ENCODE data around the gene TMEM30A. TPM values are rescaled to one million over a fixed set of nuclear protein-coding genes. Genes with fewer than 3 reads are reported as not detected.

The TMEM30A gene
- total and polyA plus RNA-seq, 2 donors (not counting 3 experiments of a cell fraction or from before 2014, with no cell fraction given), result 42.2 to 197 TPM

DNA sequence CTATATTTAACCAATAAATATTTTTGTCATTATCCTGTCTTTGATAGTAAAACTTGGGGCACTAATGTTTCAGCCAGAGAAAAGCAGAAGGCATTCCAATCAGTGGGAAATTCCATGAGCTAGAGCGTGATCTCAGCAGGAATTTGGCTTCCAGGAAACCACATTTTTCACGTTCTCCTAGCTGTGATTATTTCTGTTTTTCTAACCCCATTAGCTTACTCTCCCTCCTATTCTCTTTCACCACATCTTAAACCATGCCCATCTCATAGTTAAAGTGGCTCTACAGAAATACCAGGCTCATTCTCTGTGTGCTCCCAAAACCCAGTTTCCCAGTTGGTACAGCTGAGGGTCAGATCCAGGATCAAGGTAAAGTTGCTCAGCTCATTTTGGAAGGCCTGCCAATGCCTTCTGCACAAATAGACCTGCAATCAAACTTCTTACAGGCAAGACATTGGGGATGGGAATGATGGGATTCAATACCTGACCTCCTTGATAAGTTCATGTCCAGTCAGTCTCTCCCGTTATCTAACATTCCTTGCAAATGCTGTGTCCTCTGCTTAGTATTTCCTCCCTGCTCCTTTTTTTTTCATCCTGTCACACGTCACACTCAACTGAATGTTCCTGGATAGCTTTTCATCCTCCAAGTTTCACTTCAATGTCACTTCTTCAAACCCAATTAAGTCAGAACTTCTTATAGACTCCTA is 33.1 kb upstream of the TMEM30A start:
- H3K27ac ChIP-seq (ENCODE audit: insufficient read depth, low read depth, low read length), result peak overlapping the region; percentile 13
- peak overlapping the region; percentile 21 for H3K4me2 ChIP-seq (ENCODE audit: insufficient read depth, low read length)
- ChIA-PET POLR2A (no interaction called here), CTCF (interaction anchor here (0.6 to 2.0 kb wide), 11 partner anchors 9 to 207 kb away, joined by 3 to 9 read pairs (median 3); no protein-coding TSS in a partner anchor)
- no peak for TF ChIP-seq POLR2A (IDR thresholded peaks at IDR 0.05; ENCODE audit: low read depth, low read length)
- TF ChIP-seq MYC (IDR thresholded peaks at IDR 0.05; ENCODE audit: low read depth, low read length), result no peak
- no peak for TF ChIP-seq GATA2 (IDR thresholded peaks at IDR 0.05; ENCODE audit: insufficient read depth, insufficient read length, low read depth, low read length)
- no peak for TF ChIP-seq POLR2AphosphoS5 (IDR thresholded peaks at IDR 0.05; ENCODE audit: insufficient read depth, low read depth, low read length)
- TF ChIP-seq MAX (IDR thresholded peaks at IDR 0.05; ENCODE audit: insufficient read depth, insufficient read length), result no peak
- no peak for TF ChIP-seq FOS (IDR thresholded peaks at IDR 0.05; ENCODE audit: borderline replicate concordance, insufficient read depth, low read length)
- TF ChIP-seq, protein P1, sequence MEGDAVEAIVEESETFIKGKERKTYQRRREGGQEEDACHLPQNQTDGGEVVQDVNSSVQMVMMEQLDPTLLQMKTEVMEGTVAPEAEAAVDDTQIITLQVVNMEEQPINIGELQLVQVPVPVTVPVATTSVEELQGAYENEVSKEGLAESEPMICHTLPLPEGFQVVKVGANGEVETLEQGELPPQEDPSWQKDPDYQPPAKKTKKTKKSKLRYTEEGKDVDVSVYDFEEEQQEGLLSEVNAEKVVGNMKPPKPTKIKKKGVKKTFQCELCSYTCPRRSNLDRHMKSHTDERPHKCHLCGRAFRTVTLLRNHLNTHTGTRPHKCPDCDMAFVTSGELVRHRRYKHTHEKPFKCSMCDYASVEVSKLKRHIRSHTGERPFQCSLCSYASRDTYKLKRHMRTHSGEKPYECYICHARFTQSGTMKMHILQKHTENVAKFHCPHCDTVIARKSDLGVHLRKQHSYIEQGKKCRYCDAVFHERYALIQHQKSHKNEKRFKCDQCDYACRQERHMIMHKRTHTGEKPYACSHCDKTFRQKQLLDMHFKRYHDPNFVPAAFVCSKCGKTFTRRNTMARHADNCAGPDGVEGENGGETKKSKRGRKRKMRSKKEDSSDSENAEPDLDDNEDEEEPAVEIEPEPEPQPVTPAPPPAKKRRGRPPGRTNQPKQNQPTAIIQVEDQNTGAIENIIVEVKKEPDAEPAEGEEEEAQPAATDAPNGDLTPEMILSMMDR (IDR thresholded peaks at IDR 0.05; ENCODE audit: extremely low read depth in 1 of 2, insufficient read depth in 1 of 2, low read depth in 1 of 2, low read length in 2 of 2), result no peak
- no peak for TF ChIP-seq EZH2 (IDR thresholded peaks at IDR 0.05; ENCODE audit: borderline replicate concordance, low read depth, low read length, severe bottlenecking)
- no peak for TF ChIP-seq JUN (IDR thresholded peaks at IDR 0.05; ENCODE audit: borderline replicate concordance, insufficient read depth, insufficient read length, low read depth)
- H3K4me1 ChIP-seq (ENCODE audit: control insufficient read depth, extremely low read depth, insufficient read depth, low read length), result peaks cover 10% of the 10 kb centered on the region
- H2AFZ ChIP-seq (ENCODE audit: low read depth, low read length), result peak overlapping the region; percentile 78
- no peak overlapping the region for H3K4me3 ChIP-seq (replicated peaks in 1 of 3; ENCODE audit: insufficient read depth in 1 of 3, low read depth in 1 of 3, low read length in 3 of 3)
- H3K27me3 ChIP-seq (ENCODE audit: control insufficient read depth in 2 of 2, insufficient read depth in 2 of 2, low read length in 2 of 2), result peaks cover 0 to 11% of the 10 kb centered on the region in 2 experiments
- DNase-seq (ENCODE audit: low read depth, low spot score) (peak; percentile 71), FAIRE-seq (peak; percentile 84)
- no peaks in the 10 kb centered on the region for H3K36me3 ChIP-seq (ENCODE audit: control insufficient read depth in 2 of 2, extremely low read depth in 1 of 2, insufficient read depth in 2 of 2, low read length in 2 of 2)
- H3K9ac ChIP-seq (replicated peaks; ENCODE audit: extremely low read depth, insufficient read depth, low read length), result no peak overlapping the region
- no TSS peak for BruUV-seq (replicated peaks)
- H3K79me2 ChIP-seq (ENCODE audit: control insufficient read depth, insufficient read depth, low read length), result no peaks in the 10 kb centered on the region
- no peaks in the 10 kb centered on the region for H4K20me1 ChIP-seq (replicated peaks; ENCODE audit: control insufficient read depth, extremely low read depth, insufficient read depth, low read length)
- no peaks in the 10 kb centered on the region for H3K9me3 ChIP-seq (replicated peaks; ENCODE audit: control insufficient read depth, insufficient read depth, low read length)
- dilution Hi-C loops (cut with MboI; ENCODE audit: extremely low pct_ligation_motif_present, low sequenced_read_pairs), result loop anchor here (25.0 kb wide), 1 partner anchor 220 kb away; no protein-coding TSS in a partner anchor
- H3K9me1 ChIP-seq (replicated peaks; ENCODE audit: control insufficient read depth, extremely low read depth, insufficient read depth, low read length), result no peaks in the 10 kb centered on the region
- intact Hi-C loops (cut with micrococcal nuclease), result no loop called here

All from endothelial cell of umbilical vein (primary cell).